HepG2 (cell line): ENCODE data around the gene ECHDC1. TPM values are rescaled to one million over a fixed set of nuclear protein-coding genes. Genes with fewer than 3 reads are reported as not detected.

ENCODE experiments used
- ARID2 ChIP-seq: sonication (generic); formaldehyde crosslinking; IDR thresholded peaks from 2 replicates; pipeline ENCODE4 v1.8.1; 2022; ENCODE audit warnings: mild to moderate bottlenecking, missing genetic modification reagents, borderline replicate concordance
- DR1 ChIP-seq: sonication (generic); formaldehyde crosslinking; IDR thresholded peaks from 2 replicates; pipeline ENCODE4 v1.8.0; 2021; ENCODE audit warnings: mild to moderate bottlenecking, missing genetic modification reagents, inconsistent platforms
- ESRRA ChIP-seq: sonication (generic); formaldehyde crosslinking; IDR thresholded peaks from 2 replicates; pipeline ENCODE4 v1.5.1; 2020; ENCODE audit warnings: mild to moderate bottlenecking, low read depth, missing genetic modification reagents
- HOXA7 ChIP-seq: sonication (generic); formaldehyde crosslinking; IDR thresholded peaks from 2 replicates; pipeline ENCODE4 v1.8.1; 2022; ENCODE audit warnings: mild to moderate bottlenecking, missing genetic modification reagents, moderate library complexity
- KDM1A ChIP-seq: IDR thresholded peaks from 2 replicates; pipeline ENCODE4 v1.6.1; 2016; ENCODE audit warnings: missing compliant biosample characterization
- MIXL1 ChIP-seq: IDR thresholded peaks from 2 replicates; pipeline ENCODE4 v1.6.1; 2016
- NBN ChIP-seq: fragments of 450-650 bp; conservative IDR thresholded peaks from 2 replicates; pipeline ENCODE4 v1.6.1; 2017
- NFE2L1 ChIP-seq: sonication (generic); formaldehyde crosslinking; IDR thresholded peaks from 2 replicates; pipeline ENCODE4 v1.4.0; 2020; ENCODE audit warnings: missing genetic modification reagents, mild to moderate bottlenecking, borderline replicate concordance
- REPIN1 ChIP-seq: sonication (generic); formaldehyde crosslinking; IDR thresholded peaks from 2 replicates; pipeline ENCODE4 v1.8.0; 2022; ENCODE audit warnings: missing genetic modification reagents, low read depth, mild to moderate bottlenecking, borderline replicate concordance
- SMYD3 ChIP-seq: sonication (generic); formaldehyde crosslinking; IDR thresholded peaks from 2 replicates; pipeline ENCODE4 v1.8.1; 2023; ENCODE audit warnings: mild to moderate bottlenecking, missing genetic modification reagents
- ZFAT ChIP-seq: sonication (generic); formaldehyde crosslinking; conservative IDR thresholded peaks from 2 replicates; pipeline ENCODE4 v1.8.1; 2023; ENCODE audit warnings: missing genetic modification reagents, inconsistent platforms
- ZFP36 ChIP-seq: fragments of 150-350 bp; IDR thresholded peaks from 2 replicates; pipeline ENCODE4 v1.6.1; 2018; ENCODE audit warnings: borderline replicate concordance, low read length, low read depth; ENCODE audit not compliant: partially characterized antibody
- ZNF577 ChIP-seq: sonication (generic); formaldehyde crosslinking; IDR thresholded peaks from 2 replicates; pipeline ENCODE4 v1.4.0; 2020; ENCODE audit warnings: mild to moderate bottlenecking, low read depth, missing genetic modification reagents, borderline replicate concordance
- ZNF839 ChIP-seq: sonication (generic); formaldehyde crosslinking; IDR thresholded peaks from 2 replicates; pipeline ENCODE4 v1.4.0; 2020; ENCODE audit warnings: missing genetic modification reagents, mild to moderate bottlenecking, borderline replicate concordance
- polyA plus RNA-seq, 8 experiments: library from polyadenylated mRNA; depleted of rRNA in 3 of 8; stranded (reverse) in 7 of 8; unstranded in 1 of 8; fragments of >200 nt; fragmentation: Illumina TruSeq in 4 of 8; extraction: Trizol in 4 of 8; gene quantifications; 2 replicates each; pipeline versions ENCODE4 v1.2.1 to v1.2.3, GENCODE V29; 2011 to 2016; ENCODE audit warnings: low read depth in 4 of 8, missing spikeins in 1 of 8, mixed read lengths in 1 of 8; ENCODE audit not compliant: insufficient read depth in 1 of 8
- total RNA-seq, 5 experiments: library from RNA; depleted of rRNA; stranded (reverse); fragments of >200 nt; fragmentation: Illumina TruSeq; extraction: Trizol; gene quantifications; 2 replicates each; pipeline ENCODE4 v1.2.3, GENCODE V29; 2016; ENCODE audit warnings: low read depth in 1 of 5
- TF ChIP-seq, protein P1 (sequence below): sonication (generic); formaldehyde crosslinking; IDR thresholded peaks from 2 replicates; pipeline ENCODE4 v1.5.0; 2020; ENCODE audit warnings: mild to moderate bottlenecking, missing genetic modification reagents, borderline replicate concordance
- TF ChIP-seq, protein P2 (sequence below): sonication (generic); formaldehyde crosslinking; IDR thresholded peaks from 2 replicates; pipeline ENCODE4 v1.4.0; 2020; ENCODE audit warnings: missing genetic modification reagents, borderline replicate concordance
- TF ChIP-seq, protein P3 (sequence below), 2 experiments: sonication (generic) in 1 of 2; formaldehyde crosslinking in 1 of 2; IDR thresholded peaks; 2 replicates each; pipeline versions ENCODE4 v1.5.1 to v1.6.1; 2011 to 2020; ENCODE audit warnings: borderline replicate concordance in 1 of 2, low read depth in 1 of 2, low read length in 1 of 2, mild to moderate bottlenecking in 1 of 2, missing genetic modification reagents in 1 of 2, moderate library complexity in 1 of 2
- TF ChIP-seq, protein P4 (sequence below): sonication (generic); formaldehyde crosslinking; IDR thresholded peaks from 2 replicates; pipeline ENCODE4 v1.8.1; 2023; ENCODE audit warnings: mild to moderate bottlenecking, missing genetic modification reagents, borderline replicate concordance

The ECHDC1 gene
- total and polyA plus RNA-seq, 2 of the 13 experiments (the other 11 are each of a cell fraction or from before 2014, with no cell fraction given) = 32.8 to 98.1 TPM

DNA sequence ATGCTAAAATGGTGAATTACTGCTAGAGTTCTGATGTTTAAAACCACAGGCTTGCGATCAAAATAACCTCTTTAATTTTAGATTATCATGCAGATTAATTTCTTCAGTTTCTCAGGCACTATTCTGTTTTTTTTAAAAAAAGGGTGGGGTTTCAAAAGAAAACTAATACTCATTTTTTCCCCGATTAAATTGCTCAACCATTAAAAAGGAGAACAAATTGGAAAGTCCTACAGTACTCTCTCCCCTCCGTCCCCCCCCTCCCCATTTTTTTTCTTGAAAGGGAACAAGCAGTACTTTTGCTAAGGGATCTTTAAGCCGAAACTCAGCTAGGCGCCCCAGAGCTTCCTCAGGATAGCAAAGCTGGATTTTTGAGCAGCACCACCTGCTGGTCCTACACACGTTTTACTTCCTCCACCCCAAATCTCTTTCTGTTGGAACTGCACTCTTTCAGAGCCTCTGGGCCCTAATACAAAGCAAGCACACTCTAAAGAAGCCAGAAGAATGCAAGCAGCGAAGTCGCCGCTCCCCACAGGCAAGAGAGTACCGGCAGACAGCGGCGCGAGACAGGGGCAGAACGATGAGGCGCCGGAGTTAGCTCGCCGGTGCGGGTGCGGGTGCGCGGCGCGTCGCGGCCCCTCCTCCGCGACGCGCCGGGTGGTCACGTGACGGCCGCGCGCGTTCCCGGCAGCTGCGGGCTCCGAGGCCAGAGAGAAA, 77.1 kb downstream of the ECHDC1 start, which contains the start of gene RNF146 (continued):
- TF ChIP-seq, protein P1, sequence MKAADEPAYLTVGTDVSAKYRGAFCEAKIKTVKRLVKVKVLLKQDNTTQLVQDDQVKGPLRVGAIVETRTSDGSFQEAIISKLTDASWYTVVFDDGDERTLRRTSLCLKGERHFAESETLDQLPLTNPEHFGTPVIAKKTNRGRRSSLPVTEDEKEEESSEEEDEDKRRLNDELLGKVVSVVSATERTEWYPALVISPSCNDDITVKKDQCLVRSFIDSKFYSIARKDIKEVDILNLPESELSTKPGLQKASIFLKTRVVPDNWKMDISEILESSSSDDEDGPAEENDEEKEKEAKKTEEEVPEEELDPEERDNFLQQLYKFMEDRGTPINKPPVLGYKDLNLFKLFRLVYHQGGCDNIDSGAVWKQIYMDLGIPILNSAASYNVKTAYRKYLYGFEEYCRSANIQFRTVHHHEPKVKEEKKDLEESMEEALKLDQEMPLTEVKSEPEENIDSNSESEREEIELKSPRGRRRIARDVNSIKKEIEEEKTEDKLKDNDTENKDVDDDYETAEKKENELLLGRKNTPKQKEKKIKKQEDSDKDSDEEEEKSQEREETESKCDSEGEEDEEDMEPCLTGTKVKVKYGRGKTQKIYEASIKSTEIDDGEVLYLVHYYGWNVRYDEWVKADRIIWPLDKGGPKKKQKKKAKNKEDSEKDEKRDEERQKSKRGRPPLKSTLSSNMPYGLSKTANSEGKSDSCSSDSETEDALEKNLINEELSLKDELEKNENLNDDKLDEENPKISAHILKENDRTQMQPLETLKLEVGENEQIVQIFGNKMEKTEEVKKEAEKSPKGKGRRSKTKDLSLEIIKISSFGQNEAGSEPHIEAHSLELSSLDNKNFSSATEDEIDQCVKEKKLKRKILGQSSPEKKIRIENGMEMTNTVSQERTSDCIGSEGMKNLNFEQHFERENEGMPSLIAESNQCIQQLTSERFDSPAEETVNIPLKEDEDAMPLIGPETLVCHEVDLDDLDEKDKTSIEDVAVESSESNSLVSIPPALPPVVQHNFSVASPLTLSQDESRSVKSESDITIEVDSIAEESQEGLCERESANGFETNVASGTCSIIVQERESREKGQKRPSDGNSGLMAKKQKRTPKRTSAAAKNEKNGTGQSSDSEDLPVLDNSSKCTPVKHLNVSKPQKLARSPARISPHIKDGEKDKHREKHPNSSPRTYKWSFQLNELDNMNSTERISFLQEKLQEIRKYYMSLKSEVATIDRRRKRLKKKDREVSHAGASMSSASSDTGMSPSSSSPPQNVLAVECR (CRISPR knock-in tag) = no peak
- TF ChIP-seq, protein P2, sequence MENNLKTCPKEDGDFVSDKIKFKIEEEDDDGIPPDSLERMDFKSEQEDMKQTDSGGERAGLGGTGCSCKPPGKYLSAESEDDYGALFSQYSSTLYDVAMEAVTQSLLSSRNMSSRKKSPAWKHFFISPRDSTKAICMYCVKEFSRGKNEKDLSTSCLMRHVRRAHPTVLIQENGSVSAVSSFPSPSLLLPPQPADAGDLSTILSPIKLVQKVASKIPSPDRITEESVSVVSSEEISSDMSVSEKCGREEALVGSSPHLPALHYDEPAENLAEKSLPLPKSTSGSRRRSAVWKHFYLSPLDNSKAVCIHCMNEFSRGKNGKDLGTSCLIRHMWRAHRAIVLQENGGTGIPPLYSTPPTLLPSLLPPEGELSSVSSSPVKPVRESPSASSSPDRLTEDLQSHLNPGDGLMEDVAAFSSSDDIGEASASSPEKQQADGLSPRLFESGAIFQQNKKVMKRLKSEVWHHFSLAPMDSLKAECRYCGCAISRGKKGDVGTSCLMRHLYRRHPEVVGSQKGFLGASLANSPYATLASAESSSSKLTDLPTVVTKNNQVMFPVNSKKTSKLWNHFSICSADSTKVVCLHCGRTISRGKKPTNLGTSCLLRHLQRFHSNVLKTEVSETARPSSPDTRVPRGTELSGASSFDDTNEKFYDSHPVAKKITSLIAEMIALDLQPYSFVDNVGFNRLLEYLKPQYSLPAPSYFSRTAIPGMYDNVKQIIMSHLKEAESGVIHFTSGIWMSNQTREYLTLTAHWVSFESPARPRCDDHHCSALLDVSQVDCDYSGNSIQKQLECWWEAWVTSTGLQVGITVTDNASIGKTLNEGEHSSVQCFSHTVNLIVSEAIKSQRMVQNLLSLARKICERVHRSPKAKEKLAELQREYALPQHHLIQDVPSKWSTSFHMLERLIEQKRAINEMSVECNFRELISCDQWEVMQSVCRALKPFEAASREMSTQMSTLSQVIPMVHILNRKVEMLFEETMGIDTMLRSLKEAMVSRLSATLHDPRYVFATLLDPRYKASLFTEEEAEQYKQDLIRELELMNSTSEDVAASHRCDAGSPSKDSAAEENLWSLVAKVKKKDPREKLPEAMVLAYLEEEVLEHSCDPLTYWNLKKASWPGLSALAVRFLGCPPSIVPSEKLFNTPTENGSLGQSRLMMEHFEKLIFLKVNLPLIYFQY (CRISPR knock-in tag) = no peak
- no peak for TF ChIP-seq ZNF839
- no peak for TF ChIP-seq NFE2L1 (CRISPR knock-in tag)
- TF ChIP-seq KDM1A (CRISPR knock-in tag) = no peak
- TF ChIP-seq SMYD3 (CRISPR knock-in tag) = peak; percentile 73; the same call in 1 of the 2 replicates
- no peak for TF ChIP-seq MIXL1
- TF ChIP-seq ZNF577 (CRISPR knock-in tag) = no peak; the same call in 1 of the 2 replicates
- peak; percentile 33; the same call in 1 of the 2 replicates for TF ChIP-seq REPIN1
- TF ChIP-seq, protein P3, sequence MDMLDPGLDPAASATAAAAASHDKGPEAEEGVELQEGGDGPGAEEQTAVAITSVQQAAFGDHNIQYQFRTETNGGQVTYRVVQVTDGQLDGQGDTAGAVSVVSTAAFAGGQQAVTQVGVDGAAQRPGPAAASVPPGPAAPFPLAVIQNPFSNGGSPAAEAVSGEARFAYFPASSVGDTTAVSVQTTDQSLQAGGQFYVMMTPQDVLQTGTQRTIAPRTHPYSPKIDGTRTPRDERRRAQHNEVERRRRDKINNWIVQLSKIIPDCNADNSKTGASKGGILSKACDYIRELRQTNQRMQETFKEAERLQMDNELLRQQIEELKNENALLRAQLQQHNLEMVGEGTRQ (IDR thresholded peaks at IDR 0.05; ENCODE audit: low read depth, low read length) = peak; percentile 93
- TF ChIP-seq, protein P3 (CRISPR knock-in tag; IDR thresholded peaks at IDR 0.05; ENCODE audit: borderline replicate concordance) = no peak
- no peak for TF ChIP-seq NBN
- no peak; the same call in 1 of the 2 replicates for TF ChIP-seq ARID2 (CRISPR knock-in tag)
- TF ChIP-seq ZFAT (CRISPR knock-in tag) = 0 out of 2 replicates have a peak, but pooled peaks have one; percentile 11
- TF ChIP-seq HOXA7 = no peak
- TF ChIP-seq ESRRA (CRISPR knock-in tag) = no peak
- TF ChIP-seq, protein P4, sequence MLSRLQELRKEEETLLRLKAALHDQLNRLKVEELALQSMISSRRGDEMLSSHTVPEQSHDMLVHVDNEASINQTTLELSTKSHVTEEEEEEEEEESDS (CRISPR knock-in tag) = no peak
- no peak for TF ChIP-seq DR1 (CRISPR knock-in tag)
- TF ChIP-seq ZFP36 = no peak
